Activated T-cell treated with anti-CD3 and anti-CD28 coated beads, Interleukin-2, amount 50 U/mL, for 4 hours (primary cell): Measurements from ENCODE around the gene TEKT4. TPM values are rescaled to one million over a fixed set of nuclear protein-coding genes. Genes with fewer than 3 reads are reported as not detected.
"Not testable (repeated sequence)": the region's sequence is repeated elsewhere in the genome, so short reads cannot be mapped to it uniquely, and the experiment has no call there.

Source experiments
- ATAC-seq, 2 donors: fragments of 200-7000 bp; cut with Tn5 transposase; one replicate each; pipeline ENCODE4 v1.10.0; 2021
- DNase-seq: peaks from one replicate; pipeline ENCODE4 v3.0.0-alpha.2; 2020
- H3K27me3 Mint-ChIP-seq: one replicate; pipeline ENCODE4 v1.8.0; 2021; ENCODE audit warnings: low read depth, mixed read lengths
- H3K36me3 Mint-ChIP-seq: one replicate; pipeline ENCODE4 v1.8.0; 2022; ENCODE audit warnings: mixed read lengths; ENCODE audit not compliant: insufficient read depth
- H3K4me1 Mint-ChIP-seq: one replicate; pipeline ENCODE4 v1.8.0; 2021; ENCODE audit warnings: low read depth, mixed read lengths
- H3K4me3 Mint-ChIP-seq: one replicate; pipeline ENCODE4 v1.8.0; 2021; ENCODE audit warnings: mild to moderate bottlenecking, moderate library complexity, mixed read lengths
- H3K9me3 Mint-ChIP-seq: one replicate; pipeline ENCODE4 v1.8.0; 2021; ENCODE audit warnings: mixed read lengths
- total RNA-seq, 3 donors: library from RNA; stranded (reverse); gene quantifications; one replicate each; pipeline ENCODE4 v1.2.1, GENCODE V29; 2021

Gene TEKT4
- total RNA-seq, 3 donors from 2014 or later = not detected

GRCh38 chr2:94906976-94907375, 35.7 kb downstream of the TEKT4 start:
- not testable (repeated sequence) for ATAC-seq, DNase-seq, H3K4me1 Mint-ChIP-seq, H3K9me3 Mint-ChIP-seq, H3K4me3 Mint-ChIP-seq, H3K36me3 Mint-ChIP-seq
- H3K27me3 Mint-ChIP-seq = peaks cover 13% of the 10 kb centered on the region

DNA sequence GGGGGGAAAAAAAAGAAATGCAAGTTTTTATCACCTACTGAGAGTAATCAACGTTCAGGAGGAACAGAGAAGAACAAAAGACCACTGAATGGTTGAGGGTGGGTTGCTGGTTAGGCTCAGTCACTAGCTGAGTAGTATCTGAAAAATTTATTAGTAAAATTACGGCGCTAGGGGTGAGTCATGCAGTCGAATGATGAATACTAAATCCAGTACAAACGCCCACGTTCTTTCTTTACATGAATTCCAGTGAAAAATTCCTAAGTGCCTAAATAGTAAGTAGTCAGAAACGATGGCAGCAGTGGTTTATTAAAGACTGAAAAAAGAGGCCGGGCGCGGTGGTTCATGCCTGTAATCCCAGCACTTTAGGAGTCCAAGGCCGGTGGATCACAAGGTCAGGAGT, 52.0 kb downstream of the TEKT4 start:
- H3K27me3 Mint-ChIP-seq = peaks cover 16% of the 10 kb centered on the region
- H3K4me1 Mint-ChIP-seq = no peaks in the 10 kb centered on the region
- ATAC-seq (no peak), DNase-seq (no peak)
- H3K4me3 Mint-ChIP-seq = no peak overlapping the region
- H3K9me3 Mint-ChIP-seq = peaks cover 5% of the 10 kb centered on the region
- H3K36me3 Mint-ChIP-seq = no peaks in the 10 kb centered on the region

DNA sequence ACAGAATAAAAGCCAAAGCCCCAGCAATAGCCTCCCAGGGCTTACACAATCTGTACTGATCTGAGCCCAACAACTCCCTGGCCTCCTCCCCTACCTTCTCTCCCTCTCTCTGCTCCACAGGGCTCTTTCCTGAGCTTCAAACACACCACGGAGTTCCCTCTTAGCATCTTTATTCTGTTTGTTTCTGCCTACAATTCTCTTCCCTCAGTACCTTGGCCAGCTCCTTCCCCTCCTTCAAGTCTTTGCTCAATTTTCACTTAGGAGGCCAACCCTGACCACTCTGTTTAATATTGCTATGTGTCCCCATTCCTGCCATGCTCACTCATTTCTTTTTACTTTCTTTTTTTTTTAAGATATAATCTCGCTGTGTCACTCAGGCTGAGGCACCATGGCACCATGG, 53.8 kb downstream of the TEKT4 start:
- not testable (repeated sequence) for H3K4me3 Mint-ChIP-seq, DNase-seq, ATAC-seq, H3K36me3 Mint-ChIP-seq, H3K4me1 Mint-ChIP-seq, H3K9me3 Mint-ChIP-seq
- peaks cover 10% of the 10 kb centered on the region for H3K27me3 Mint-ChIP-seq

Other genes starting within 250 kb of the TEKT4 start
- gene MAL, start 154.3 kb downstream of the TEKT4 start, total RNA-seq = 1 to 10 TPM; 5.6 to 6.1 (median 6.1) TPM